GM23248 (cell line): ENCODE data around the gene EFCAB6. TPM values are rescaled to one million over a fixed set of nuclear protein-coding genes. Genes with fewer than 3 reads are reported as not detected.

ENCODE experiments used
- DNase-seq: peaks from one replicate; pipeline ENCODE4 v3.0.0-alpha.2; 2015
- H2AFZ ChIP-seq: fragments of 200-600 bp; sonication (generic); 2 replicates; pipeline ENCODE4 v1.6.1; 2016; ENCODE audit warnings: antibody characterized with exemption
- H3F3A ChIP-seq: fragments of 200-600 bp; sonication (generic); 2 replicates; pipeline ENCODE4 v1.6.1; 2016; ENCODE audit warnings: mild to moderate bottlenecking, antibody characterized with exemption, mixed run types; ENCODE audit not compliant: insufficient read depth
- H3K27ac ChIP-seq: fragments of 200-600 bp; sonication (generic); 2 replicates; pipeline ENCODE4 v1.5.1; 2016; ENCODE audit warnings: mild to moderate bottlenecking
- H3K27me3 ChIP-seq: fragments of 200-600 bp; sonication (generic); replicated peaks from 2 replicates; pipeline ENCODE4 v1.6.1; 2016; ENCODE audit warnings: mild to moderate bottlenecking; ENCODE audit not compliant: insufficient read depth
- H3K36me3 ChIP-seq: fragments of 200-600 bp; sonication (generic); 2 replicates; pipeline ENCODE4 v1.6.1; 2016; ENCODE audit warnings: low read depth, mild to moderate bottlenecking
- H3K4me1 ChIP-seq: fragments of 200-600 bp; sonication (generic); 2 replicates; pipeline ENCODE4 v1.6.1; 2016; ENCODE audit warnings: mild to moderate bottlenecking; ENCODE audit not compliant: insufficient read depth
- H3K4me2 ChIP-seq: fragments of 200-600 bp; sonication (generic); one replicate; pipeline ENCODE4 v1.6.1; 2016; ENCODE audit warnings: mild to moderate bottlenecking; ENCODE audit not compliant: unreplicated experiment
- H3K4me3 ChIP-seq: fragments of 200-600 bp; sonication (generic); 2 replicates; pipeline ENCODE4 v1.5.1; 2016; ENCODE audit warnings: mild to moderate bottlenecking
- H3K79me2 ChIP-seq: fragments of 200-600 bp; sonication (generic); 2 replicates; pipeline ENCODE4 v1.6.1; 2016; ENCODE audit warnings: mild to moderate bottlenecking; ENCODE audit not compliant: insufficient read depth
- H3K9ac ChIP-seq: fragments of 200-600 bp; sonication (generic); 2 replicates; pipeline ENCODE4 v1.6.1; 2016; ENCODE audit warnings: mild to moderate bottlenecking
- H3K9me2 ChIP-seq: fragments of 200-600 bp; sonication (generic); 2 replicates; pipeline ENCODE4 v1.6.1; 2016; ENCODE audit warnings: mixed run types, mild to moderate bottlenecking, moderate library complexity; ENCODE audit not compliant: insufficient read depth
- H3K9me3 ChIP-seq: fragments of 200-600 bp; sonication (generic); one replicate; pipeline ENCODE4 v1.6.1; 2017; ENCODE audit warnings: low read depth
- H4K20me1 ChIP-seq: fragments of 200-600 bp; sonication (generic); 2 replicates; pipeline ENCODE4 v1.6.0; 2016; ENCODE audit not compliant: insufficient read depth
- EZH2 ChIP-seq: fragments of 200-600 bp; sonication (generic); IDR thresholded peaks from 2 replicates; pipeline ENCODE4 v1.6.1; 2018; ENCODE audit warnings: antibody characterized with exemption, mild to moderate bottlenecking; ENCODE audit not compliant: insufficient read depth, poor library complexity, severe bottlenecking
- EZH2phosphoT487 ChIP-seq: fragments of 200-600 bp; sonication (generic); IDR thresholded peaks from 2 replicates; pipeline ENCODE4 v1.6.1; 2018; ENCODE audit warnings: antibody characterized with exemption, moderate library complexity, mild to moderate bottlenecking, low read depth; ENCODE audit not compliant: insufficient read depth
- WGBS, 2 experiments: methylation state at CpG; one replicate each; pipeline ENCODE4 v1.1.6; 2015 to 2017; ENCODE audit warnings: low lambda C conversion rate in 2 of 2, low coverage in 1 of 2; ENCODE audit errors: missing lambda C conversion rate in 2 of 2; 5-methylcytosine and 5-hydroxymethylcytosine counted together
- in situ Hi-C: fragments of 300-500 bp; cut with MboI; formaldehyde crosslinking; loops from 2 replicates; pipeline ENCODE4 v1.15.0; 2020
- polyA plus RNA-seq: library from polyadenylated mRNA; unstranded; fragments of >200 nt; fragmentation: Nextera tagmentation; extraction: Ambion mirVana; gene quantifications from 2 replicates; pipeline ENCODE4 v1.2.1, GENCODE V29; 2016
- total RNA-seq: library from RNA; depleted of rRNA; stranded (reverse); fragments of >200 nt; shearing (Covaris generic); gene quantifications from 2 replicates; pipeline ENCODE4 v1.2.3, GENCODE V29; 2014

The EFCAB6 gene
- total and polyA plus RNA-seq, 2 experiments from 2014 or later = 1.5 to 2.1 TPM

DNA sequence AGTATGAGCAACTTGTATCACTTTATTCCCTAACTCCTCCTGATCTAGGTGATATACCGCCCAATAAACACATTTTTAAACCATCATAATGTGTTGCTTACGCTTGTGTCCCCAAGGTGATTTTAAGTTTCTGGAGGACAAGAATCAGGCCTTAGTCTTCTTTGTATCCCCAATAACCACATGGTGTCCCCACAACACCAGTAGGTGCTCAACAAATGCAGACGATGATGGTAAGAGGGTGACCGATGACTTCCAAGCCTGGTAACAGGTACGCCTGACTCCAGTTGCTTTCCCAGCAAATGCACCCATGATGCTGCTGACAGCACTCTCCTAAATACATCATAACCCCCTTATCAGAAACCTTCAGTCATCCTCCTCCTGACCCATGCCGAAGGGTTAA is 64.2 kb downstream of the EFCAB6 start:
- no peaks in the 10 kb centered on the region for H4K20me1 ChIP-seq
- DNase-seq = no peak
- no peaks in the 10 kb centered on the region for H3K4me1 ChIP-seq
- WGBS, 2 experiments = 87 to 90% methylated on average over 6 of the region's 6 CpGs
- no peaks in the 10 kb centered on the region for H3K9me3 ChIP-seq
- no peak for TF ChIP-seq EZH2
- no peak for TF ChIP-seq EZH2phosphoT487
- no peaks in the 10 kb centered on the region for H3K27me3 ChIP-seq
- no peaks in the 10 kb centered on the region for H3K9me2 ChIP-seq
- no peak overlapping the region for H3K4me3 ChIP-seq
- no peak overlapping the region for H3K9ac ChIP-seq
- no peaks in the 10 kb centered on the region for H3F3A ChIP-seq
- H2AFZ ChIP-seq = no peak overlapping the region
- H3K79me2 ChIP-seq = no peaks in the 10 kb centered on the region
- H3K27ac ChIP-seq = no peak overlapping the region
- in situ Hi-C loops = no loop called here
- H3K36me3 ChIP-seq = no peaks in the 10 kb centered on the region
- H3K4me2 ChIP-seq = no peak overlapping the region

DNA sequence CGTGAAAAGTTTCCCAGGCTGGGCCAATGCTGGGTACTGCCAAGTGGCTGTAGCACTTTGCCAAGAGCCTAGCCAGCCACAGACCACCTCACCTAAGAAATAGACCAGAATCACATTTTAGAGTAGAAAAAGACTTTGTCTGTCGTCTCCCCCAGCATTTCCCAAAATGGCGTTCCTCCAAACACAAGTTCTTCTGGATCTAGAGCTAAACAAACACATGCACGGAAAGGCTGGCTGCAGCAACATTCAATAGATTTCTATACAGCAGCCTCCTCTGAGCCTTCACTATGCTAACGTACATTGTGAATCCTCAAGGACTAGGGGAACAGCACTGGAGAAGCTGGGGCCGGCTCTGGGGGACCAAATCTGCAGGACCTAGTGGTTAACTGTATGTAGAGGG is 65.0 kb downstream of the EFCAB6 start:
- no peaks in the 10 kb centered on the region for H3F3A ChIP-seq
- no peaks in the 10 kb centered on the region for H3K79me2 ChIP-seq
- no peak for DNase-seq
- H2AFZ ChIP-seq = no peak overlapping the region
- no peaks in the 10 kb centered on the region for H3K27me3 ChIP-seq
- no peak overlapping the region for H3K4me2 ChIP-seq
- H3K36me3 ChIP-seq = no peaks in the 10 kb centered on the region
- no peak overlapping the region for H3K27ac ChIP-seq
- no peaks in the 10 kb centered on the region for H3K9me2 ChIP-seq
- 68 to 76% methylated on average over 6 of the region's 6 CpGs for WGBS, 2 experiments
- in situ Hi-C loops = no loop called here
- no peak for TF ChIP-seq EZH2
- no peak for TF ChIP-seq EZH2phosphoT487
- H3K4me1 ChIP-seq = no peaks in the 10 kb centered on the region
- H3K9ac ChIP-seq = no peak overlapping the region
- H4K20me1 ChIP-seq = no peaks in the 10 kb centered on the region
- no peak overlapping the region for H3K4me3 ChIP-seq
- H3K9me3 ChIP-seq = no peaks in the 10 kb centered on the region

- no peaks in the 10 kb centered on the region; the same call in 1 of the 2 replicates for H3K27me3 ChIP-seq
- no peak overlapping the region for H3K27ac ChIP-seq
- no peak for TF ChIP-seq EZH2phosphoT487
- TF ChIP-seq EZH2 = no peak
- DNase-seq = no peak
- H3K4me1 ChIP-seq = no peaks in the 10 kb centered on the region
- H3K4me3 ChIP-seq = no peak overlapping the region
- H3F3A ChIP-seq = no peaks in the 10 kb centered on the region
- no peaks in the 10 kb centered on the region for H3K9me2 ChIP-seq
- no peaks in the 10 kb centered on the region for H3K79me2 ChIP-seq
- 28 to 35% methylated on average over 12 to 13 of the region's 13 CpGs for WGBS, 2 experiments
- H2AFZ ChIP-seq = no peak overlapping the region
- H4K20me1 ChIP-seq = no peaks in the 10 kb centered on the region
- no peak overlapping the region for H3K9ac ChIP-seq
- H3K9me3 ChIP-seq = no peaks in the 10 kb centered on the region
- no peaks in the 10 kb centered on the region for H3K36me3 ChIP-seq
- no peak overlapping the region for H3K4me2 ChIP-seq
- in situ Hi-C loops = no loop called here
Observed at GRCh38 chr22:43745783-43746356, 66.2 kb downstream of the EFCAB6 start.

- H2AFZ ChIP-seq = no peak overlapping the region
- in situ Hi-C loops = no loop called here
- H3F3A ChIP-seq = no peaks in the 10 kb centered on the region
- H3K79me2 ChIP-seq = no peaks in the 10 kb centered on the region
- H3K4me1 ChIP-seq = no peaks in the 10 kb centered on the region
- no peaks in the 10 kb centered on the region for H3K36me3 ChIP-seq
- no peaks in the 10 kb centered on the region; the same call in 1 of the 2 replicates for H3K27me3 ChIP-seq
- no peak for DNase-seq
- H3K4me3 ChIP-seq = no peak overlapping the region
- H3K9ac ChIP-seq = no peak overlapping the region
- no peak overlapping the region for H3K4me2 ChIP-seq
- 37 to 38% methylated on average over 7 of the region's 7 CpGs for WGBS, 2 experiments
- H3K27ac ChIP-seq = no peak overlapping the region
- H3K9me3 ChIP-seq = no peaks in the 10 kb centered on the region
- TF ChIP-seq EZH2 (no peak), EZH2phosphoT487 (no peak)
- H4K20me1 ChIP-seq = no peaks in the 10 kb centered on the region
- no peaks in the 10 kb centered on the region for H3K9me2 ChIP-seq
Observed at GRCh38 chr22:43745411-43745770, 66.7 kb downstream of the EFCAB6 start.
